ENCODE data around the gene ACVR1. TPM values are rescaled to one million over a fixed set of nuclear protein-coding genes. Genes with fewer than 3 reads are reported as not detected.

The ACVR1 gene
- total and polyA plus RNA-seq, 2 of the 13 experiments (the other 11 are each of a cell fraction or from before 2014, with no cell fraction given), result 2.3 to 5.4 TPM

- H3K4me2 ChIP-seq (ENCODE audit: low read depth, low read length), result peak overlapping the region; percentile 98
- no TSS peak for BruUV-seq (replicated peaks)
- H3K4me1 ChIP-seq (ENCODE audit: insufficient read depth, low read length), result peaks cover 45% of the 10 kb centered on the region
- 2% methylated on average over 17 of the region's 53 CpGs for WGBS (ENCODE audit: low lambda C conversion rate)
- ChIA-PET POLR2A (interaction anchor here (0.9 to 3.6 kb wide), 8 partner anchors 9 to 48 kb away, joined by 3 to 26 read pairs (median 4); no protein-coding TSS in a partner anchor), CTCF (ENCODE audit: low intra/inter-chr PET ratio, low total read pairs) (interaction anchor here (0.8 kb wide), 1 partner anchor 98 kb away, joined by 3 read pairs; no protein-coding TSS in a partner anchor)
- in situ Hi-C loops (cut with HindIII; ENCODE audit: extremely low pct_ligation_motif_present, low pct_unique_long_range_greater_than_20kb) (no loop called here), intact Hi-C loops (cut with micrococcal nuclease; ENCODE audit: unreplicated experiment) (loop anchor here (1.0 to 10.0 kb wide), 5 partner anchors 37 to 255 kb away; partner anchors contain the start of gene ACVR1C)
- peak; percentile 18 for DNase-seq (ENCODE audit: low spot score)
- peak overlapping the region; percentile 86 to 98 (median 94); a peak in 5 of 6 replicates for H3K4me3 ChIP-seq (replicated peaks in 1 of 3; ENCODE audit: insufficient read depth in 1 of 3, low read depth in 2 of 3, low read length in 3 of 3)
- H3K79me2 ChIP-seq (ENCODE audit: insufficient read depth, low read length), result no peaks in the 10 kb centered on the region
- H3K9ac ChIP-seq (ENCODE audit: insufficient read depth, low read depth, low read length), result peak overlapping the region; percentile 64; the same call in 1 of the 2 replicates
- no peaks in the 10 kb centered on the region for H4K20me1 ChIP-seq (ENCODE audit: insufficient read depth, low read length)
- H3K9me3 ChIP-seq (ENCODE audit: low read length), result no peaks in the 10 kb centered on the region
- peaks cover 0 to 13% of the 10 kb centered on the region in 2 experiments; a peak in 1 of 5 replicates for H3K27me3 ChIP-seq (ENCODE audit: control insufficient read depth in 1 of 2, insufficient read depth in 2 of 2, low read length in 2 of 2)
- ATAC-seq, result peak; percentile 67
- H3K27ac ChIP-seq (ENCODE audit: extremely low read length, insufficient read depth, low read length), result peak overlapping the region; percentile 61
- H2AFZ ChIP-seq (ENCODE audit: low read length), result no peak overlapping the region
- no peak for FAIRE-seq
- H3K36me3 ChIP-seq (replicated peaks in 1 of 2; ENCODE audit: control insufficient read depth in 1 of 2, insufficient read depth in 2 of 2, low read length in 2 of 2), result no peaks in the 10 kb centered on the region
- TF ChIP-seq ZNF562 (CRISPR knock-in tag; IDR thresholded peaks at IDR 0.05; ENCODE audit: borderline replicate concordance) (peak; percentile 62; the same call in 1 of the 2 replicates), DNMT1 (CRISPR knock-in tag; IDR thresholded peaks at IDR 0.05) (no peak), ZNF780A (CRISPR knock-in tag; IDR thresholded peaks at IDR 0.05) (no peak), AGO2 (optimal IDR thresholded peaks at IDR 0.05; ENCODE audit: low read depth, low read length) (peak; percentile 25), ELF1 (CRISPR knock-in tag; IDR thresholded peaks at IDR 0.05) (no peak), ASH2L (IDR thresholded peaks at IDR 0.05; ENCODE audit: insufficient read length, low read depth, low read length) (peak; percentile 18), NR2F1 (CRISPR knock-in tag; IDR thresholded peaks at IDR 0.05) (no peak), MAX (IDR thresholded peaks at IDR 0.05) (peak; percentile 29; the same call in 1 of the 2 replicates), RAD21 (CRISPR knock-in tag; IDR thresholded peaks at IDR 0.05) (peak; percentile 23; the same call in 1 of the 2 replicates), ARID4A (CRISPR knock-in tag; IDR thresholded peaks at IDR 0.05; ENCODE audit: borderline replicate concordance) (peak; percentile 33; the same call in 1 of the 2 replicates)
- TF ChIP-seq, protein P1, sequence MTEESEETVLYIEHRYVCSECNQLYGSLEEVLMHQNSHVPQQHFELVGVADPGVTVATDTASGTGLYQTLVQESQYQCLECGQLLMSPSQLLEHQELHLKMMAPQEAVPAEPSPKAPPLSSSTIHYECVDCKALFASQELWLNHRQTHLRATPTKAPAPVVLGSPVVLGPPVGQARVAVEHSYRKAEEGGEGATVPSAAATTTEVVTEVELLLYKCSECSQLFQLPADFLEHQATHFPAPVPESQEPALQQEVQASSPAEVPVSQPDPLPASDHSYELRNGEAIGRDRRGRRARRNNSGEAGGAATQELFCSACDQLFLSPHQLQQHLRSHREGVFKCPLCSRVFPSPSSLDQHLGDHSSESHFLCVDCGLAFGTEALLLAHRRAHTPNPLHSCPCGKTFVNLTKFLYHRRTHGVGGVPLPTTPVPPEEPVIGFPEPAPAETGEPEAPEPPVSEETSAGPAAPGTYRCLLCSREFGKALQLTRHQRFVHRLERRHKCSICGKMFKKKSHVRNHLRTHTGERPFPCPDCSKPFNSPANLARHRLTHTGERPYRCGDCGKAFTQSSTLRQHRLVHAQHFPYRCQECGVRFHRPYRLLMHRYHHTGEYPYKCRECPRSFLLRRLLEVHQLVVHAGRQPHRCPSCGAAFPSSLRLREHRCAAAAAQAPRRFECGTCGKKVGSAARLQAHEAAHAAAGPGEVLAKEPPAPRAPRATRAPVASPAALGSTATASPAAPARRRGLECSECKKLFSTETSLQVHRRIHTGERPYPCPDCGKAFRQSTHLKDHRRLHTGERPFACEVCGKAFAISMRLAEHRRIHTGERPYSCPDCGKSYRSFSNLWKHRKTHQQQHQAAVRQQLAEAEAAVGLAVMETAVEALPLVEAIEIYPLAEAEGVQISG (CRISPR knock-in tag; IDR thresholded peaks at IDR 0.05), result 0 out of 2 replicates have a peak, but pooled peaks have one; percentile 15
Measured at GRCh38 chr2:157875641-157876065, 477 bp downstream of the ACVR1 start.
